ENCODE data around the gene ALAD.
A peak's percentile ranks its signal among the peaks of the same experiment; 100 is the strongest.
"Not testable (repeated sequence)": the region's sequence is repeated elsewhere in the genome, so short reads cannot be mapped to it uniquely, and the experiment has no call there.

Gene ALAD

DNA sequence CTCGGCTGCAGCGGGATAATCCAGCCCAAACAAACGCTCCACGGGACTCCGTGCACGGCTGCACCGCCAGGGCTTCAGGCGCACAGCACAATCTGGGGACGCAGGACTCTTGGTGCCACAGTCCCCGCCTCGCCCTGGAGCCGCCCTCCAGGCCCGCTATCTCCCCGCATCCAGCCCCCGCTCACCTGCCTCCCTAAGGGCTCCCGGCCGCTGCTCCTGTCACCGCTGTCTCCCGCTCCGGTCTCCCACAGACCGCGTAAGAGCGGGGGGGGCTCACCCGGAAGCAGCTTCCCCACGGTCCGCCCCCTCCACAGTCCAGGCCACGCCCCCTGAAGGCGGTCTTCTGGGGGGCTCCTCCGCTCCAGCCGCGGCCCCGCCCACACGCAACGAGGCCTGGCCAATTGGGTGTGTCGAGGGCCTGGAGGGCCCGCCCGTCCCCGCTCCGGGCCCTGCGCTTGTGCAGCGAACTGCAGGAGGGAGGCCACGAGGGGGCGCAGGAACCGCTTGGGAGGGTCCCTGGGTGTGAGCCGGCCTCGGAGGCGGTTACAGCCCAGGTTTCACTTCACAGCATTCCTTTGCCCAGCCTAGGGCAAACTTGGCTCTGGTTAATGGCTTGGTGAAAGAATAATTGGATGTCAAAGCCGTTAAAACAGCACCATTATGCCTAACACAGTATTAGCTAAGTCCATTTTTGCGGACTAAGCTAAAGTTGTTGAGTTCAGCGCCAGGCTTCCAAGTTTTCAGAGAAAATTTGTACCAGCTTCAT lies at the start of gene ALAD:
ALAD (minus strand) TSS at position 258 of the 766 bp plus-strand sequence. CDS start 7,725 bp downstream, outside the sequence.
- peak; percentile 97 for DNase-seq (ENCODE audit: low read depth)

DNA sequence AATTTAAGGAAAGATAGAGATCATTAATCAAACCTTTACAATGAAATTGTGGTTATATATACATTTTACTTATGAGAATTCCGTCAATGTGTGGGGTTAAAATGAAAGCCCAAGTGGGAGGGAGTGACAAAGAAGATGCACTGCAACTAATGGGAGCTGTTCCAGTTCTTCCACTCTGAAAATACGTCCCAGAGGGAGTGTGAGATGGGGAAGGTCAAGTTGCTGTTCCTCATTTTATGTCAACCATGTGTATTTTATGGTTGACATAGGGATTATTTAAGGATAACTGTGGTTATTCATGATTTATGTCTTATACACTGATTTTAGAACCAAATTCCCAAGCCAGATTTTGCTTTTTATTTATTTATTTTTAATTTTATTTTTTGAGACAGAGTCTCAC lies 48.3 kb upstream of the ALAD start:
- DNase-seq (ENCODE audit: low read depth): no peak

DNA sequence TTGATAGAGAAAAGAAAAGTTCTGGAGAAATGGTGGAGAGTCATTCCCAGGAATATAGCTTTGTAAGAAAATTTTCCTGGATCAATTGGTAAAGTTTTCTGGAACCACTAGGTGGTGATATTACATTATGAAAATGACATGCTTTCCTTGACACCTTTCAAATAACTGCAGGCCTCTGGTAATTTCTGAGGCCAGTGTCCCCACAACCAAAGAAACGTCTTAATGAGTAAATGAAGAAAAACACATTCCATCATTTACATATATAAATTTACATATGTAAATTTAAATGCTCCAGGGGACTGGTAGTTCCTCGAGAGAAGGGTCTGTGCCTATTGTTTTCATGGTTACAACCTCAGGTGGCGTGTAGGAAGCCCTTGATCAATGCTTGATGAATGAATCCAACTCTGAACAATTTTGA lies 45.2 kb upstream of the ALAD start:
- DNase-seq (ENCODE audit: low read depth): peak; percentile 35

DNA sequence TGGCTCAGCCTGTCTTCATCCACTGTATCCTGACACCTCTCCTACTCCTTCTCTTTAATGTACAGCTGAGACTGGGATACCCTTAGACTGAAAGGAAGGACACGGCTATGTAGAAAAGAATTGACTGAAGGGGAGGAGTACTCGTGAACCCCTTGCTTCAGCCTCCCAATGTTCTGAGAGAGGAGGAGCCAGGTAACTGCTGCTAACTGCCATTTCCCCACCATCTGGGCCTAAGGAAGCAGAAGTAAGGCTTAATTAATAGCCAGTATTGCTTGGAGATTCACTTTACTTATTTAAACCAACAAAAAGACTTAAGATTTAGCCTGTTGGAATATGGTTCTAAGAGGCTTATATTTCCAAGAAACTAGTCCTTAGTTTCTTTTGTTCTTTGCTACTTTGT lies 43.7 kb upstream of the ALAD start:
- DNase-seq (ENCODE audit: low read depth): no peak

DNA sequence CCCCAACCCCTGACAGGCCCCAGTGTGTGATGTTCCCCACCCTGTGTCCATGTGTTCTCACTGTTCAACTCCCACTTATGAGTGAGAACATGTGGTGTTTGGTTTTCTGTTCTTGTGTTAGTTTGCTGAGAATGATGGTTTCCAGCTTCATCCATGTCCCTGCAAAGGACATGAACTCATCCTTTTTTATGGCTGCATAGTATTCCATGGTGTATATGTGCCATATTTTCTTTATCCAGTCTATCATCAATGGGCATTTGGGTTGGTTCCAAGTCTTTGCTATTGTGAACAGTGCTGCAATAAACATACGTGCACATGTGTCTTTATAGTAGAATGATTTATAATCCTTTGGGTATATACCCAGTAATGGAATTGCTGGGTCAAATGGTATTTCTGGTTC lies 36.6 kb upstream of the ALAD start:
- DNase-seq (ENCODE audit: low read depth): not testable (repeated sequence)

DNA sequence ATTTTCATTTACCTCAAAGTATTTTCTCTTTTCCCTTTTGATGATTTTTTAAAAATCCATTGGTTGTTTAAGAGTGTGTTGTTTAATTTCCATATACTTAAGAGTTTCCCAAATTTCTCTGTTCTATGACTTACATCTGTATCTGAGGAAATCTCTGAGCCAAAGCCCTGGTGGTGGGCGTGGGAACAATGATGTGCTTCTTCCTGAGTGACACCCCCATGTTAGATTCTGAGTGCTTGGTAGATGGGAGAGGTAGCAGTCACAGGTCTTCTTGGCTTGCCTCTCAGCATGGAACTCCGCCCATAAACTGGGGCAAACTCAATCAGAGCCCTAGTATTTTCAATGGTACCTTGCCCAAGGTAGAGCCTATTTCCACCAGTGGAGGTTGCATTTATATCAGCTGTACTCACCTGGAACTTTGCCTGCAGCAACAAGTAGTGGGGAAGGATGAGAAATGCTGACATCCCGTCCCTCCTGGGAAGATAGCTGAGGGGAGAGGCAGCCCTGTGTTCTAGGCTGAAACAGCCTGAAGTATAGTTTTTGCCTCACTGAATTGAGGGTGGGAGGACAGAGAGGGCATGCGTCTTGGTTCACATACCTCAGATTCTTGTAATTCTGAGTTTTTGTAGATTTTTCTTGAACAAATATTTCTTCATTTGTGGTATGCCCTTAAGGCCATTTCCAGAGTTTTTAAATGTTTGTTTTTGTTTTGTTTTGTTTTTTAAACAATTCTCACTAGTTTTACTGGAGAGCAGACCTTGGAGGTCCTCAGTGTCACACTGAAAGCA lies 35.8 kb upstream of the ALAD start:
- DNase-seq (ENCODE audit: low read depth): no peak

DNA sequence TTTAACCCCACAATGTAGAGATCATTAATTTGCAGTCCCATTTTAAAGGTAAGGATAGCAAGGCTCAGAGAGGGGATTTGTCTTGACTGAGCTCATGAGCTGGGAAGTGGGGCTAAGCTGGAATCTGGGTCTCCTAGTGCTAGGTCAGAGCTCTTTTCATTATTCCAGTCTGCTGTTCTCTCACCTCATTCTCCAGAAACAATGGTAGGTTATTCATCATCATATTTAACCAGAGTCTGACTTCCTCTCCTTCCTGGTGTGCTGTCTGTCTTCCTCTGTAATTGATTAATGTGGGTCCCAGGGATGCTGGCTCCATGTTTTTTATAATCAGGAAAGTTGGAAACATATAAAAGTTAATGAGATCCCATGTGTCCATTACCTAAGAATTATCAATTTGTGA lies 30.1 kb upstream of the ALAD start:
- no peak for DNase-seq (ENCODE audit: low read depth)

DNA sequence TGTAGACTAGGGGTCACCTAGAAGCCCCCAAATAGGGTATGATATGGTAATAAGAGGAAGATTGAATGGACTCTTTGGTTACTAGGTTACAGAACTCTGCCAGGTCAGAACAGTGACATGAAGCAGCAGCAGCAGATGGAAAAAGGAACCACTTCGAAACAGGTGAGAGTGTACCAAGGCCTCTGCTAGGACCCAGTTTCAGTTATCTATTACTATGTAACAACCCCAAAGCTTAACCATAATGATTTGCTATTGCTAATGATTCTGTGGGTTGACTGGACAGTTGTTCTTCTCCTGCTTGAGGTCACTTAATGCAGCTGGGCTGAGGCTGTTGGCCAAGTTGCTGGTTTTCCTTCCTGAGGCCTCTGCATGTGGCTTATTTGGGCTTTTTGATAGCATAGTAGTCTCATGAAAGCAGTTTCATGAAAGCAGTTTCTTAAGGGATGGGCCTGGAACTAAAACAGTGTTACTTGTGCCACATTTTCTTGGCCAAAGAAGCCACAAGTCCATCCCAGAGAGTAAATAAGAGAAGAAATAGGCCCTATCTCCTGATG lies 27.1 kb upstream of the ALAD start:
- DNase-seq (ENCODE audit: low read depth): no peak

DNA sequence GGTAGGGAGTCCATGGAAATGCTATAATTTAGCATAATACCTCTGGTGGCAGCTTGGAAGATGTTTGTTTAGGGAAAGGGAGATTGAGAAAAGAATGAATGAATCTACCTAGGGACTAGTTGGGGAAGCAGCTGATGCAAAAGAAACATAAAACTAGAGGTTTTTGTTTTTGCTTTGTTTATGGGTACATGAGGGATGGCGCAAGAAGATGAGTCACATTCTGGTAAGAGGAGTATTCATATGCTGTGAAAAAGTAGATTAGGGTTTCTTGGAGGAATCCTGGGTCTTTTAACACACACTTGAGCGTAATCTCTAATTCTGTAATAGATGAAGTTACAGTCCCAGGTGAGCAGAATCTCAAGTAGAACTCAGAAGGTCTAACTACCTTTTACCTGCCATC lies 26.5 kb upstream of the ALAD start:
- DNase-seq (ENCODE audit: low read depth): peak; percentile 12

DNA sequence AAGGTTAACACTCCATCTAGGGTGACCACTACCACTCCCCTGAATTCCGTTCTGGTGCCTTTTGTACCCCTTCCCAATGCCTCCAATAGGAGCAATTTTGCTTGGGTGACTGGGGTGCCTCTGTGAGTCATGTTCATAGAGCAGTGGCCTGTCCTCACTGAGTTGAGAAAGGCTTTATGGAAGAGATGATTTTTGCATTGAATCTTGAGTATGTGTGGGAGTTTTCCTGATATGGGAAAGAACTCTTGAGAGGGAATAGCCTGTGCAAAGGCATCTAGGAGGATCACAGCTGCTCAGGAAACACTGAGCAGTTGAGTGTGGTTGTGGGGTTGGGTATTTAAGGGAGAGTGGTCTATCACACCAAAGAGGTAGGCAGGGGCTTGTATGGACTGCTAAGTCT lies 25.6 kb upstream of the ALAD start:
- DNase-seq (ENCODE audit: low read depth): no peak

DNA sequence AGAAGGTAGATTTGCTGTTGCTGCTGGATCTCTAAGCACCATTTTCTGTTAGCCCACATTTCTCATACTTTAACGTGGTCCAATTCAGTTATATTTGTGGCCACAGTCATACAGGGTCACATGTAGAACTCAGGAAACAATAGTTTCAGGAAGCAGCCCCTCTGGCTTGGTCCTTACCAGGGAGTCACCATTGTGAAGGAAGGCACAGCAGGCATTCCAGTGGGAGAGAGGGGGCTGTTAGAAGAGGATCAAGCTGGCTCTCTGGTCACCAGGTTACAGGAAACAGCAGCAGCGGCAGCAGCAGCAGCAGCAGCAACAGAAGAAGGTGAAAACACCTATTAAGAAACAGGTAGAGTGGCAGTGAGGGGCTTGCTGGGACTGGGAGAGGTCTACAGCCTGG lies 24.0 kb upstream of the ALAD start:
- no peak for DNase-seq (ENCODE audit: low read depth)

DNA sequence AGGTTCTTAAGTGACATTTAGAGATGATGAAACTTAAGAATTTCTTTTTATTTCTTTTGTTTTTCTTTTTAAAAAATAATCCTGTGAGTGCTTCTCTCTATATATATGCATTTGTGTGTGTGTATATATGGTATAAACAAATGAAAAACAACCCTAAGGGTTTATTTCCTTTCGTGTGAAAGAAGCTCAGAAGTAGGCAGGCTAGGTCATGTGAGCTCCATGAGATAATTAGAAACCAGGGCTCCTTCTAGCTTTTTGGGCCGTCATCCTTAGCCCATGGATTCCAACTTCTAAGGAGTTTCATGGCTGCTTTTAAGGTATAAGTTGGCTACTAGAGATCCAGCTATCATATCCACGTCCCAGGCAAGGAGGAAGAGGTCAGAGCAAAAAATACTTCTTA lies 20.6 kb upstream of the ALAD start:
- DNase-seq (ENCODE audit: low read depth): no peak

DNA sequence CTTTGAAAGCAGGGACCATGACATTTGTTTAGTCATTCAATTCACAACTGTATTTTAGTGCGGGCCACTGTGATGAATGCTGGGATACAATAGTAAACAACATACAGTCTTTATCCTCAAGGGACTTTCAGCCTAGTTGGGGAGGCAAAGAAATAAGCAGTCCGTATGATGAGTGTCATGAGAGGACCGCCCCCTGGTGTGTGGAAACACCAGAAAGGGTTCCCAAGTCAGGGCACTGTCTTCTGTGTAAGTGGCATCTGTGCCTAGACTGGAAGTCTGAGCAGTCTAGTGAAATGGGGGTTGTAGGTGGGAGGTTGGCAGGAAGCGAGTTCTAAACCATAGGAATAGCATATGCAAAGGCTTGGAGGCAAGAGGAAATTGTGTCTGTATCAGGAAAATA lies 16.3 kb upstream of the ALAD start:
- DNase-seq (ENCODE audit: low read depth): no peak

DNA sequence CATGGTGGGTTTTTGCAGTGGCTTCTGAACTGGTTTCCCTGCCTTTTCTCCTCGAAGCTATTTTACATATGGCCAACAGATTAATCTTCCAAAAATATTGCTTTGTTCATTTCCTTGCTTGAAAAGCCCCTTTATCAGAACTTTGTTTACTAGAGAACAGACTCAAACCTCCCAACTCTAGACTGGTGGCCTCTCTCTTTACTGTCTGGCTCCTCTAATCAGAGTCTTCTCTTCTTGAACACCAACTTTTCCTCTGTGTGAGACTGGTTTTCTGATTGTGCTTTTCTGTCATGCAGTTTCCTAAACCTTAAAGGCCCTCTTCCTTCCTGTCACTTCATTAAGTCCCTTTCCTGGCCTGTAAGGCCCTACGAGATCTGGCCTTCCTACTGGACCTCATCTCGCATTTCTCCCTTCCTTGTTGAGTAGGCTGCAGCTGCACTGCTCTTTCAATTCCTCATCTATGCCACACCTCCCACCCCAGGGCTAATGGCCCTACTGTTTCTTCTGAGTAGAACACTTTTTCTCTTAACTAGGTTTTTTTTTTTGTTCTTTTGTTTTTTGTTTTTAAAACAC lies 15.2 kb upstream of the ALAD start:
- DNase-seq (ENCODE audit: low read depth): no peak

DNA sequence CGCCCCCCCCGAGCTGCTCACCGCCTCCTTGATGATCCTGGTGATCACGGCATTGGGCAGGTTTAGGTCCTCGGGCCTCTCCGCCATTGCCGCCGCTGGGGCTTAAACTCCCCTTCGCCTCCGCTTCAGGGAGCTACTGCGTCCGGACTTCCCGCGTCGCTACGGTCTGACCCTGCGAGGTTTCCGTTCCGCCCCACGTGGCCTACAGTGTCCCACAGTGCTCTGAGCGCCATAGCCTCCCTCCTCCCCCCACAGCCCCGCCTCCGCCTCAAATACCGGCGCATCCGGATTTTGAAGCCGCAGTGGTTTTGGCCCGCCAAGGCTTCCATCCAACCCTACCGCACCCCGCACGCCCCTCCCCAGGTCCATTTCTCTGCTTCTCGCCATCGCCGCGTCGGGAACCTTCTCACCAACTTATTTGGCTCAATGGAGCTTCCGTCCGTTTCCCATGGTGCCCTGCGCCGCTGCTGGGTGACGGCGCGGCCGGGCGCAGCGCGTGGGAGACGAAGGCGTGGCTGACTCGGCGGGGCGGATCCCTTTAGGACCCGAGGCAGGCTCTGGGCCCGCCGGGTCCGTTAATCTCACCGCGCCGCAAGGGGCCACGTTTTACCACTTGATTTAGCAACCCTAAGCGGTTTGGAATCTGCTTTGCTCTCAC lies 9.3 kb upstream of the ALAD start, which contains the start of the genes C9orf43 and POLE3:
C9orf43 (plus strand) TSS at position 541 of the 658 bp plus-strand sequence. CDS start 2,747 bp downstream, outside the sequence.
POLE3 (minus strand) TSS at position 469 of the 658 bp plus-strand sequence; CDS start at position 87, 382 bp downstream.
- peak; percentile 90 for DNase-seq (ENCODE audit: low read depth)

DNA sequence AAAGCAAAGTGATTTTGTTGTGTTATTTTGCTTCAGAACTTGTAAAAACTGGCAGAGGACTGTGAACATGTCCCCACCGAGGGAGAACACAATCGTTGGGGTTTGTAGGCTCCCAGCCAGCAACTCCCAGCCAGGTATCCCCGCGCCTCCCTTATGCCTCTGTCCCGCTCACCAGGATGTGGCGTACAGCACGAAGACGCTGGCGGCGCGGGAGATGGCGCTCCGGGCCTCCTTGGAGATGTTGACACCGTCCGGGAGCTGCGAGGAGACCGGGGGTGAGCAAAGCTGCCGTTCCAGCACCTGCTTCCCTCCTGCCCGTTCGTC lies 8.8 kb upstream of the ALAD start:
- no peak for DNase-seq (ENCODE audit: low read depth)

DNA sequence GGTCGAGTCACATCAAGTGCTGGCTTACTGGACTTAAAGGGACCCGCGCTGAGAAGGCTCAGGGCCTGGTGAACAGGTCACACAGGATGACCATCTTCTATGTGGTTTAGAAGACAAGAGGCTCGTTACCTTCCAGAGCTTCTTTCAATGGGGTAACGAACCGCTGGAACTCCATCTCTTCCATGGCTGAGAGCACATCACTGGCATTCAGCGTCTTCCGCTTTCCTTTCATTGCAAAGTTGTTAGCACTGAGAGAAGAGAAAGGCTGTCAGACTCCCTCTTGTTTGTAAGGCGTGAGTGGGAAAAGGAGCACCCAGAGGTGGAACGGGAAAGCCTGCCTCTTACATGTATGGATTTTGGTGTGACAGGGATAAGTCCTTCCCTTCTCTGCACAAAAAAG lies 8.4 kb upstream of the ALAD start:
- DNase-seq (ENCODE audit: low read depth): no peak

DNA sequence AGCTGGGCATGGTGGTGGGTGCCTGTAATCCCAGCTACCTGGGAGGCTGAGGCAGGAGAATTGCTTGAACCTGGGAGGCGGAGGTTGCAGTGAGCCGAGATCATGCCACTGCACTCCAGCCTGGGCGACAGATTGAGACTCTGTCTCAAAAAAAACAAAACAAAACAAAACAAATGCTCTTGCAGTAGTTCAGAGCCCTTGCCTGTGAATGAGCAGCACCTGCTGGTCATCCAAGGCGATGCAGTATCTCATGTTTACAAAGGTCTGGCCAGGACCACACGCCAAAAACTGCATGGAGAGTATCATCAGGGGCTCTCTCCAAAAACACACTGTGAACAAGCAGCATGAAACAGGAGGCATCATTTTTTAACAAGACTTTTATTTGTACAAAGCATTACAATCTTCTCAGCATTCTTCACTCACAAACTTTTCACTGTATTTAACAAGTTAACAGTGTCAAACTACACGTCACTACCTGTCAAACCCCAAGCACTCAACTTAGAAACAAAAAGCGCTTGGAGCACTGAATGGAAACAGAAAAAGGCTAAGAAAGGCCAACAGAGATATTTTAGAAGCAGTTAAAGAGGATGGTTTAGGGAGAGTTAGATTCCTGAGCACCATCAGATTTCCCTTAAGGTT lies 5.9 kb upstream of the ALAD start:
- peak; percentile 65 for DNase-seq (ENCODE audit: low read depth)

DNA sequence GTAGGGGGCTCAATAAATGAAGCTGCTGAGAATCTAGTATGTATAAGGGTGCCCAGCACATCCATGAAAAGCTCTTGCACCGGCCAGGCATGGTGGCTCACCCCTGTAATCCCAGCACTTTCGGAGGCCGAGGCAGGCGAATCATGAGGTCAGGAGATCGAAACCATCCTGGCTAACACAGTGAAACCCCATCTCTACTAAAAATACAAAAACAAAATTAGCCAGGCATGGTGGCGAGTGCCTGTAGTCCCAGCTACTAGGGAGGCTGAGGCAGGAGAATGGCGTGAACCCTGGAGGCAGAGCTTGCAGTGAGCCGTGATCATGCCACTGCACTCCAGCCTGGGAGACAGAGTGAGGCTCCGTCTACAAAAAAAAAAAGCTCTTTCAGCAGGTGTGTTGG lies 5.3 kb upstream of the ALAD start:
- DNase-seq (ENCODE audit: low read depth): not testable (repeated sequence)

DNA sequence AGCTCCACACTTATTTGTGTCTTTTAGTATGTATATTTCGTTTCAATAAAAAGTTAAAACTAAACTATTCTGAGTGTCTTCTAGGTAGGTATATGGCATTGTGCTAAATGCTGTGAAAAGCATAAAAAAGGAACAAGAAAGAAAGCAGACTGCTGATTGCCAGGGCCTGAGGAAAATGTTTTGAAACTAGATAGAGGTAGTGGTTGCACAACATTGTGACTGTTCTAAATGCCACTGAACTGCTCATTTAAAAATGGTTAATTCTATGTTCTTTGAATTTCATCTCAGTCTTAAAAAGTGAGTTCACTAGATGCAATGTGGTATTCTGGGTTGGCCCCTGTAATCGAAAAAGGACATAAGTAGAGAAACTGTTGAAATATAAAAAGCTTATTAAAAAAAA lies 2.6 kb upstream of the ALAD start:
- no peak for DNase-seq (ENCODE audit: low read depth)

DNA sequence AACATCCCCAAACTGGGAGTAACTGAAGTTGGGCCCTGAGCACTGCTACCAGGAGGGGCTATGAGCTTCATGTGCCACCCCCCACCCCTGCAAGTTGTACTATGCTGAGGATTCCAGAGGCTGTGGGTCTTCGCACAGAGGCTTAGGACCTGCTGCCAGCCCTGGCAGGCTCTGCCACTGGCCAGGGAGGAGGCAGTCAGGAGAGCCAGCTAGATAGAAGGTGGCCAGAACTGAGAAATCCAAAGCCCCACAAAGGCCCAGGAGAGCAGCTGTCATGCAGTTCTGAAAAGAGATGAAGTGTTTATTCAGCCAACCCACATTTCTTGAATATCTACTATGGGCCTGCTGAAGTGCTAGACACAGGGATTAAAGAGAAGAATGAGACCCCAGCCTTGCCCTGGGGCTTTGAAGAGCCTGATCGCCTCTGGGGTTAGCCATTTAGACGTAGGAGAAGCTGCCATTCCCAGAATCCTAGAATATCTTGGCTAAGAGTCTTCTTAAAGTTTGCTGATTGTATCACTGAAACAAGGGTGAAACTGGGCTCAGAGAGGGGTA lies 1.4 kb downstream of the ALAD start:
- no peak for DNase-seq (ENCODE audit: low read depth)
